Testis (tissue), 3 donors: Measurements from ENCODE around the gene PTPRG. TPM values are rescaled to one million over a fixed set of nuclear protein-coding genes. Genes with fewer than 3 reads are reported as not detected.

Experiments used
- DNase-seq: peaks from one replicate; pipeline ENCODE4 v3.0.0-alpha.2; 2019
- H3K27ac ChIP-seq, 2 donors: fragments of 200-600 bp; sonication (generic); one replicate each; pipeline ENCODE4 v1.5.1; 2019
- H3K27me3 ChIP-seq: fragments of 200-600 bp; sonication (generic); one replicate; pipeline ENCODE4 v1.5.1; 2019
- H3K36me3 ChIP-seq: fragments of 200-600 bp; sonication (generic); one replicate; pipeline ENCODE4 v1.5.1; 2017; ENCODE audit warnings: low read depth; ENCODE audit errors: missing control alignments
- H3K4me1 ChIP-seq: fragments of 200-600 bp; sonication (generic); one replicate; pipeline ENCODE4 v1.5.1; 2019
- H3K4me3 ChIP-seq, 2 donors: fragments of 200-600 bp; sonication (generic); one replicate each; pipeline ENCODE4 v1.5.1; 2017 to 2019
- H3K9me3 ChIP-seq: fragments of 200-600 bp; sonication (generic); one replicate; pipeline ENCODE4 v1.5.1; 2017
- CTCF ChIP-seq, 3 experiments: fragments of 450-650 bp in 2 of 3; fragments of 200-600 bp in 1 of 3; sonication (generic) in 1 of 3; IDR thresholded peaks; one replicate each; pipeline ENCODE4 v1.5.1; 2016 to 2019; ENCODE audit warnings: antibody characterized with exemption in 3 of 3, mild to moderate bottlenecking in 2 of 3, moderate library complexity in 1 of 3
- POLR2A ChIP-seq: fragments of 450-650 bp; IDR thresholded peaks from one replicate; pipeline ENCODE4 v1.6.1; 2017; ENCODE audit warnings: antibody characterized with exemption, mild to moderate bottlenecking, moderate library complexity
- WGBS, 2 donors: methylation state at CpG; one replicate each; pipeline ENCODE4 v1.1.5; 2018; 5-methylcytosine and 5-hydroxymethylcytosine counted together
- intact Hi-C: fragments of 100-400 bp; cut with DNase I; formaldehyde crosslinking; loops from one replicate; pipeline ENCODE4 v1.15.1; 2023; ENCODE audit warnings: low total_unique reads
- polyA plus RNA-seq: library from polyadenylated mRNA; stranded (reverse); fragments of 350-450 nt; fragmentation: Illumina TruSeq; extraction: RNeasy Lipid Tissue Mini Kit (QIAGEN cat#74804); gene quantifications from one replicate; pipeline ENCODE4 v1.2.3, GENCODE V29; 2014; ENCODE audit warnings: low read depth, low replicate concordance; ENCODE audit not compliant: insufficient read depth
- total RNA-seq, 2 donors: library from RNA; depleted of rRNA; stranded (reverse); fragments of >200 nt; gene quantifications; one replicate each; pipeline ENCODE4 v1.2.3, GENCODE V29; 2016

Gene PTPRG
- total and polyA plus RNA-seq, 3 donors from 2014 or later: 26.3 to 107 (median 75.4) TPM

GRCh38 chr3:61669668-61670299 lies 108.4 kb downstream of the PTPRG start:
- TF ChIP-seq CTCF (IDR thresholded peaks at IDR 0.05) (no peak), POLR2A (no peak)
- Histone ChIP-seq H3K27ac (no peak overlapping the region), H3K9me3 (no peaks in the 10 kb centered on the region), H3K36me3 (no peaks in the 10 kb centered on the region), H3K27me3 (no peaks in the 10 kb centered on the region), H3K4me3 (no peak overlapping the region), H3K4me1 (peaks cover 7% of the 10 kb centered on the region)
- intact Hi-C loops: no loop called here
- no peak for DNase-seq
- 88 to 89% methylated on average over 6 of the region's 6 CpGs for WGBS, 2 donors

- intact Hi-C loops: no loop called here
- TF ChIP-seq POLR2A (no peak), CTCF (IDR thresholded peaks at IDR 0.05) (no peak)
- no peak for DNase-seq
- no peak overlapping the region for H3K4me3 ChIP-seq
- no peaks in the 10 kb centered on the region for H3K9me3 ChIP-seq
- 57 to 74% methylated on average over 3 of the region's 3 CpGs for WGBS, 2 donors
- no peaks in the 10 kb centered on the region for H3K36me3 ChIP-seq
- H3K4me1 ChIP-seq: peaks cover 3% of the 10 kb centered on the region
- H3K27me3 ChIP-seq: no peaks in the 10 kb centered on the region
- H3K27ac ChIP-seq: no peak overlapping the region
Observed at GRCh38 chr3:61673651-61674050, 112.3 kb downstream of the PTPRG start.

- DNase-seq: no peak
- 68 to 74% methylated on average over 1 of the region's 1 CpG for WGBS, 2 donors
- H3K27ac ChIP-seq: no peak overlapping the region
- H3K27me3 ChIP-seq: no peaks in the 10 kb centered on the region
- H3K9me3 ChIP-seq: no peaks in the 10 kb centered on the region
- H3K4me3 ChIP-seq: no peak overlapping the region
- intact Hi-C loops: no loop called here
- H3K36me3 ChIP-seq: no peaks in the 10 kb centered on the region
- TF ChIP-seq POLR2A (no peak), CTCF (IDR thresholded peaks at IDR 0.05) (no peak)
- no peaks in the 10 kb centered on the region for H3K4me1 ChIP-seq
Observed at GRCh38 chr3:61674596-61674995, 113.2 kb downstream of the PTPRG start.

- H3K4me1 ChIP-seq: peaks cover 4% of the 10 kb centered on the region
- H3K27ac ChIP-seq: no peak overlapping the region
- WGBS, 2 donors: 85% methylated on average over 4 of the region's 4 CpGs
- H3K9me3 ChIP-seq: no peaks in the 10 kb centered on the region
- H3K36me3 ChIP-seq: no peaks in the 10 kb centered on the region
- H3K4me3 ChIP-seq: no peak overlapping the region
- no peaks in the 10 kb centered on the region for H3K27me3 ChIP-seq
- intact Hi-C loops: no loop called here
- no peak for DNase-seq
- TF ChIP-seq POLR2A: no peak
- TF ChIP-seq CTCF (IDR thresholded peaks at IDR 0.05): no peak
Observed at GRCh38 chr3:61679026-61679425, 117.7 kb downstream of the PTPRG start.

GRCh38 chr3:61680617-61681016 lies 119.2 kb downstream of the PTPRG start:
- Histone ChIP-seq H3K27me3 (no peaks in the 10 kb centered on the region), H3K27ac (no peak overlapping the region), H3K4me1 (peaks cover 8% of the 10 kb centered on the region), H3K9me3 (no peaks in the 10 kb centered on the region), H3K36me3 (no peaks in the 10 kb centered on the region), H3K4me3 (no peak overlapping the region)
- intact Hi-C loops: no loop called here
- WGBS, 2 donors: 93 to 94% methylated on average over 3 of the region's 3 CpGs
- no peak for DNase-seq
- TF ChIP-seq POLR2A (no peak), CTCF (IDR thresholded peaks at IDR 0.05) (no peak)
